SH-SY5Y (cell line): ENCODE results near the gene C1R.

ENCODE experiments used
- GATA2 ChIP-seq: IDR thresholded peaks from 2 replicates; pipeline ENCODE4 v1.6.1; 2011; ENCODE audit warnings: mild to moderate bottlenecking, low read depth, low read length
- GATA3 ChIP-seq: IDR thresholded peaks from 2 replicates; pipeline ENCODE4 v1.6.1; 2011; ENCODE audit warnings: low read depth, mild to moderate bottlenecking, low read length, moderate library complexity

GRCh38 chr12:7047306-7047705 is 44.9 kb downstream of the C1R start:
- TF ChIP-seq GATA2, result no peak
- no peak for TF ChIP-seq GATA3
